Astrocyte of the spinal cord (primary cell): ENCODE data around the gene SETX.
"Not testable (repeated sequence)": the region's sequence is repeated elsewhere in the genome, so short reads cannot be mapped to it uniquely, and the experiment has no call there.

Source experiments
- DNase-seq: peaks from one replicate; pipeline ENCODE4 v3.0.0; 2011; ENCODE audit warnings: low read depth, low spot score
- H3K4me3 ChIP-seq: 2 replicates; pipeline ENCODE4 v1.5.1; 2011; ENCODE audit warnings: low read depth, mild to moderate bottlenecking, low read length, moderate library complexity
- CTCF ChIP-seq: IDR thresholded peaks from 2 replicates; pipeline ENCODE4 v1.5.1; 2012; ENCODE audit warnings: low read depth, mild to moderate bottlenecking, low read length, inconsistent platforms
- in situ Hi-C: cut with HindIII; loops from 2 replicates; pipeline ENCODE4 v1.10.0; 2017; ENCODE audit warnings: low sequenced_read_pairs

Gene SETX

GRCh38 chr9:132387133-132387532, 32.3 kb upstream of the SETX start:
- DNase-seq = no peak
- TF ChIP-seq CTCF = no peak
- no peak overlapping the region for H3K4me3 ChIP-seq
- in situ Hi-C loops = no loop called here

GRCh38 chr9:132384376-132384775, 29.6 kb upstream of the SETX start:
- in situ Hi-C loops = no loop called here
- DNase-seq = no peak
- no peak overlapping the region for H3K4me3 ChIP-seq
- TF ChIP-seq CTCF = no peak

- in situ Hi-C loops = no loop called here
- no peak for TF ChIP-seq CTCF
- DNase-seq = no peak
- H3K4me3 ChIP-seq = no peak overlapping the region
Measured at GRCh38 chr9:132383462-132383883, 28.7 kb upstream of the SETX start.

- TF ChIP-seq CTCF = no peak
- in situ Hi-C loops = no loop called here
Measured at GRCh38 chr9:132381966-132382541, 27.3 kb upstream of the SETX start.

GRCh38 chr9:132378416-132378815, 23.6 kb upstream of the SETX start:
- H3K4me3 ChIP-seq, DNase-seq, in situ Hi-C loops: not testable (repeated sequence)

More at GRCh38 chr9:132381966-132382541, 27.3 kb upstream of the SETX start:
- no peak overlapping the region for H3K4me3 ChIP-seq
- DNase-seq = no peak

- in situ Hi-C loops, H3K4me3 ChIP-seq, DNase-seq: not testable (repeated sequence)
Measured at GRCh38 chr9:132377769-132378168, 23.0 kb upstream of the SETX start.

- DNase-seq = no peak
- in situ Hi-C loops = no loop called here
- TF ChIP-seq CTCF = no peak
- no peak overlapping the region for H3K4me3 ChIP-seq
Measured at GRCh38 chr9:132372177-132373095, 17.6 kb upstream of the SETX start.
